Measurements from ENCODE around the gene CORO1C.

The CORO1C gene

DNA sequence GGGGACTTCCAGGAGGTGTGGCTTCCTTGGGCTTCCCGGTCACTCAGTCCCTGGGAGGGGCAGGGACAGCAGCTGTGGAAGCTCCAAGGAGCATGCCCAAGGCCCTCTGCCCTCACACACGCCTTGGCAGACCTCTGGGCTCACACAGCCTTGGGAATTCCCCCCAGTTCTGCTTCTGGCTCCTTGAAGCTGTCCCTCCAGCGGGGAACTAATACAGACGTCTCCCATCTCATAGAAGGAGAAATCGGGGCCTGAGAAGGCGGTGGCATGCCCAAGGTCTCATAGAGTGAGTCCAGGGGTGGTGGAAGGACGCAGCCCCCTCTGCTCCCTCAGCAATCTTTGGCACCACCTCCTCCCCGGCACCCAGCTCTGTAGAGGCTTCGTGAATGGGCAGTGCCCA lies 117.8 kb downstream of the CORO1C start:
- DNase-seq = peak; percentile 57 to 85 (median 75)

- DNase-seq = no peak
Measured at GRCh38 chr12:108612788-108613282, 118.5 kb downstream of the CORO1C start.

DNA sequence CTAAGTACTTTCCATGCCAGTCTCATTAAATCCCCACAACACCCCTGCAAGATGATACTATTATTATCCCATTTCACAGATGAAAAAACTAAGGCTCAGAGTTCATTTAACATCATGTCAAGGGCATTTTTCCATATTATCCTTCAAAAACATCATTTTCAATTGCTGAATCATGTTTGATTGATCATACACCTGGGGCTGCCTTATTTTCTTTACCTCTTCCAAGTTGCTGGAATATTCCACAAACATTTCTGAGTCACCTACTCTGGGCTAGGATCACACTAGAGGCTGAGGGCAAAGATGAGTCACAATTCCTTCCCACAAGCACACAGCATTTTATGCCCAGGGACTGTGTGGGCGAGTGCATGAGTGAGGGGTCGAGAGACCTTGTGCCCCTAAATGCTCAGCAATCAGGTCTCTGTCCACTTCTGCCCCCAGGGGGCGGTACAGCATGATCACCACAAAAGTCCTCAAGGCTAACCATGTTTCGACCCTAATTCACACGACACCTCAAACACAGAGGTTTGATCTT lies 119.4 kb downstream of the CORO1C start:
- DNase-seq = peak; percentile 72 to 83 (median 74)

GRCh38 chr12:108610856-108611605 lies 120.3 kb downstream of the CORO1C start:
- no peak for DNase-seq

GRCh38 chr12:108610336-108610815 lies 120.9 kb downstream of the CORO1C start:
- DNase-seq = no peak

DNA sequence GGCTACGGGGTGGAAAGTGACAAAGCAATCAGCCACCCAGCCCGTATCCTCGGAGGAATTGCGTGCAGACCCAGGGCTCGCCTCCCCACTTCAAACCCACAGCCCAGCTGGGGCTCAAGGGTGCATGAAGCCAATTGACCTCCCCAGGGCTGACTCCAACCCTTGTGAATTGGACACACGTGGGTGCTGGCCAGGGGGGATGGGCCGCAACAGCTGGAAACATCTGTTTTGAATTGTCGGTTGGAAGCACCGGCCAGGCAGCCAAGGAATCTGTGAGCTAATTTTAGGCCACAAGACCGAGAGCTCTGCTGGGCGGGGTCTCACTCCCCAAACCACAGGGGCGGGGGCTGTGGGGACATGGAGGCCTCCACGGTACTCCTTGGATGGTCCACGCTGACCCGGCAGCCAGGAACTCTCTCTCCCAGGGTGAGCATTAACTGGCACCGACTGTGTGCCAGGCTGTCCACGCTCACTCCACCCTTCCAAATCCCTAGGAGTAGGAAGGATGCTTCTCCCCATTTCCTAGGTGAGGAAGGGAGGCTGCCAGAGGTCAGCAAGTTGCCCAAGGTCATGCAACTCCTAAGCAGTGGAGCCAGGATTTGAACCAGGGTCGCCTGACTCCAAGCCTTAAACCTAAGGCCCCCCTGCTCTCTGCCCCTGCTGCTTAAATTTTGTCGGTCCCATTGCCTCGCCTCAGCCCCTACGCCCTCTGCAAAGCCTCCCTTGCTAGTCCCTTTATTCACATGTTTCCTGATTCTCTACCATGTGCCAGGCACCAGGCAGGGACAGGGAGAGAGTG lies 121.6 kb downstream of the CORO1C start:
- peak in 1 of 4 experiments; percentile 9 for DNase-seq

DNA sequence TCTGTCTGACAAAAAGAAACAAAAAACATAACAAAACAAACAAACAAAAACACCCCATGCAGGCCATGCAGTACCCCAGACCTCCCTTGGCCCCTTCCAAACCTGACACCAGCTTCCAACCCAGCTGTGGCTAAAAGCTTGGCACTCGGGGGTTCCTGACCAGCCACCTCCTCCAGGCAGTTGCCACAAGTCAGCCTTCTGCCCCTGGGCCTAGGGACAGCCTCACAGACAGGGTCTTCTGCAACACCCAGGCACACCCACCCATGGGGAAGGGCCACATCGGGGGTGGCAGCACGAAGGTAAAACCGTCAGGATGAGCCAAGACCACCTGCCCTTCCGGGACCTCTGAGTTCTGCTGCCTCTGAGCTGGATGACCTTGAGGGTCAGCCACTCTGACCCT lies 122.7 kb downstream of the CORO1C start:
- DNase-seq = no peak

GRCh38 chr12:108607981-108608600 lies 123.2 kb downstream of the CORO1C start:
- no peak for DNase-seq

GRCh38 chr12:108606492-108606891 lies 124.8 kb downstream of the CORO1C start:
- no peak for DNase-seq

GRCh38 chr12:108605690-108606406 lies 125.5 kb downstream of the CORO1C start:
- no peak for DNase-seq

DNA sequence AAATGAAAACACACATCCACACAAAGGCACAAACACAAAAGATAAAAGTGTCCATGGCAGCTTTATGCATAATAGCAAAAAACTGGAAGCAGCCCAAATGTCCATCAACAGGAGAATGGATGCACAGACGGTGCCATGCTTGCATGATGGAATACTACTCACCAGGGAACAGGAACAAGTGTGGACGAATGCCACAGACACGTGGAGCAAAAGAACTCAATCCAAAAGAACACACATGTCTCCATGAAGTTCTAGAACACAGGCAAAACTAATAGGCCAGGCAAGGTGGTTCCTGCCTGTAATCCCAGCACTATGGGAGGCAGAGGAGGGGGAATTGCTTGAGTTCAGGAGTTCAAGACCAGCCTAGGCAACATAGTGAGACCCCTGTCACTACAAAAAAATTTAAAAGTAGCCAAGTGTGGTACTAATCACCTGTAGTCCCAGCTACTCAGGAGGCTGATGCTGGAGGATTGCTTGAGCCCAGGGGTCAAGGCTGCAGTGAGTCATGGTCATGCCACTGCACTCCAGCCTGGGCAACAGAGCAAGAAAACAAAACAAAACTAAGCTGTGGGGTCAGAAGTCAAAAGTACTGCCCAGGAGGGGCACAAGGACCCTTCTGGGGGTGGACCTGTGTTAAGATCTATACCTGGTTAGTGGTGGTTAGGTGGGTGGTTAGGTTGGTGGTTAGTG lies 126.2 kb downstream of the CORO1C start:
- DNase-seq = peak in 3 of 4 experiments; percentile 28 to 45 (median 42)

DNA sequence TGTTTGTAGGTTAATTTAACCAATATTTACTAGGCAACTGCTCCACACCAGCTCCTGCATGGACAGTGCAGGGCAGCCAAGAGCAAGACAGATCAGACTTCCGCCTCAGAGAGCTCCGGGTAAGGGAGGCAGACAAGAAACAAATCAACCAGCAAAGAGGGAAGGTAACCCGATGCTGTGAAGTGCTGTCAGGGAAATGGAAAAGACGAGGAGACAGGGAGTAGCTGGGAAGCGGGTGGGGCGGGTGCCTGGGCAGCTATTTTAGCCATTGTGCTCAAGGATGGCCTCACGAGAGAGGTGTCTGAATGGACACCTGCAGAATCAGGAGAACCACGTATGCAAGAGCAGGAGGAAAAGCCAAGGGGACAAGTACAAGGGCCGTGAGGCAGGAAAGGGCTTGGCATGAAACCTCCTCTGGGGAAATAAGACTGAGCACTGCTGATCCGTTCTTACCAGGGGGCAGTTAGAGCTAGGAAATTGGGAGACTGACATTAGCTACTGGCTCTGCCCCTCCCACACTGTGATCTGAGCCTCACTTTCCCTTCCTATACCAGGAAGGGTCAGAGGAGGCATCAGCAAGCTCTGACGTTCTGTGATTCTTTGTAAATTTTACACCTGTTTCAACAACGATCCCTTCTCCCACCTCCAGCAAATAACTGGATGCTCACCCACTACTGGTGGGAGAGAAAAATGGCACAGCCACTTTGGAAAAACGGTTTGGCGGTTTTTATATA lies 126.9 kb downstream of the CORO1C start:
- DNase-seq = no peak

DNA sequence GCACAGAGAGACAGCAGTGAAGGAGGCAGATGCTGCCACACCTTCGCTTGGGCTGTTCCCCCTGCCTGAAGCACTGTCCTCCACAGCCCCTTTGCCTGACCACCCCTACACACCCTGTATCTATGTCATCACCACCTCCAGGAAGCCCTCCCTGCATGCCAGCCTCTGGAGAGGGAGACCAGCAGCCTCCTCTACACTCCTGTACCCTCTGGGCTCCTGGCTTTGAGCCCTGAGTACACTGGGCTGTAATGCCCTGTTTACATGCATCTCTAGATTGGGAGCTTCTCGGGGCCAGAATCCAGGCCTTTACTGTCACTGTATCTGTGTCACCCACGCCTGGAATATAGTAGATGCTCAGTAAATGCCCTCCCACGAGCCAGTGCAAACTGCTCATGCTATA lies 127.6 kb downstream of the CORO1C start:
- DNase-seq = no peak

GRCh38 chr12:108602976-108603704 lies 128.2 kb downstream of the CORO1C start:
- no peak for DNase-seq

GRCh38 chr12:108602209-108602705 lies 129.1 kb downstream of the CORO1C start:
- no peak for DNase-seq

DNA sequence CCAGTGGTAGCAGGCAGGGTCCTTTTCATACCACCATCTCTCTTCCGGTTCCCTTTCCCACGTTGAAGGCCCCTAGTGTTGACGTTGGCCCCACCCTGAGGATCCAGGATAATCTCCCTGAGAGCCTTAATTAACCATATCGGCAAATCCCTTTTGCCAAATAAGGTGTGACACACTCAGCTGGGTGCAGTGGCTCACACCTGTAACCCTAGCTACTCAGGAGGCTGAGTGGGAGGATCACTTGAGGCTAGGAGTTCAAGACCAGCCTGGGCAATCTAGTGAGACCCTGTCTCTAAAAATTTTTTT lies 130.7 kb downstream of the CORO1C start:
- no peak for DNase-seq

GRCh38 chr12:108599948-108600701 lies 131.2 kb downstream of the CORO1C start:
- no peak for DNase-seq

DNA sequence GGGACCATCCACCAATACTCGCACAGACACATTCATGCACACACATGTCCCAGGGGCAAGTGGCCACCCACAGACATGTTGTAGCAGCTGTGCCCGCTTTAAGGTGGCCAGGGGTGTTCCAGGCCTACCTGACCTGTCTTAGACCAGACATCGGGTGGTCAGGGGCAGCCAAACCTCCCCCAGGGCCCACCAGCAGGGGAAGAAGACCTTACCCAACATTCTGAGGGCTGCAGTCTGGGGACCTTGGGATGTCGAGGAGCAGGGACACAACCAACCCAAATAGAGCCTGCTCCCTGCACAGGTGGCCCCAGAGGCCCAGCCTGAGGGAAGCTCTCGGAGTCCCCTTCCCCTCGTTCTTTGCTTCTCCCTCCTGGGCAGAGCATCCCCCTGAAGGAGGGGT lies 131.8 kb downstream of the CORO1C start:
- no peak for DNase-seq

DNA sequence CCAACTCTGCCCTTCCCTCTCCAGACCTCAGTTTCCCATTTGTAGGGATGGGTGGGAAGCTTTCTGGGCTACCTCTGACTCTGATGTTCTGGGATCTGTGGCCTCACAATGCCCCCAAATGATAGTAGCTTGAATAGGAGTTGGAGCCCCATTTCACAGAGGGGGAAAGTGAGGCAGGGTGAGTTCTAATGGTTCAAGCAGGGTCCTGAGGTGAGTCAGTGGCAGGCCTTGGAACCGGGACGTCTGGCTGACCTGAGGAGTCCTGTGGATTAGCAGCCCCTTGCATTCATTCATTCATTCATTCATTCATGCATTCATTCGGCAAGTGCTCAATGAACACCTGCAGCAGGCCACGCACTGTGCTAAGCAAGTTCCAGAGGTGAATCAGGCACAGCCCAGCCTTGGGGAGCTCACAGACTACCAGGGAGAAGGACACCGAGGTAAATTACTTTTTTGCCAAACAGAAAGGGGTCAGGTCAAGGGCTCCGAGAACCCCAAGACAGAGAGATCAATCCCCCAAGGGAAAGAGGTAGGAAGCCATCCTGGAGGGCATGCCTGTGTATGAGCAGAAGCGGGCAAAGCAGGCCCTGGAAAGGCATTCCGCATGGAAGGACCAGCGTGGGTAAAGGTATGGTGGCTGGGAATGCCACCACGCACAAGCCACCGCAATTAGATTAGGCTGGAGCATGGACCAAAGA lies 132.6 kb downstream of the CORO1C start:
- DNase-seq = no peak
